ENCODE data around the gene TNIP2.
"Not testable (repeated sequence)": the region's sequence is repeated elsewhere in the genome, so short reads cannot be mapped to it uniquely, and the experiment has no call there.

The TNIP2 gene

GRCh38 chr4:2732526-2732925 is 23.6 kb downstream of the TNIP2 start:
- no peak for TF ChIP-seq CTCF (IDR thresholded peaks at IDR 0.05; ENCODE audit: low read depth, low read length, missing control alignments)
- no peak overlapping the region for H3K4me3 ChIP-seq (ENCODE audit: low read depth, low read length)
- DNase-seq (ENCODE audit: low read depth): no peak

GRCh38 chr4:2731907-2732317 is 24.2 kb downstream of the TNIP2 start:
- DNase-seq (ENCODE audit: low read depth): no peak

GRCh38 chr4:2729533-2729875 is 26.6 kb downstream of the TNIP2 start:
- no peak for DNase-seq (ENCODE audit: low read depth)
- no peak overlapping the region for H3K4me3 ChIP-seq (ENCODE audit: low read depth, low read length)
- no peak for TF ChIP-seq CTCF (IDR thresholded peaks at IDR 0.05; ENCODE audit: low read depth, low read length, missing control alignments)

More at GRCh38 chr4:2731907-2732317, 24.2 kb downstream of the TNIP2 start:
- no peak overlapping the region for H3K4me3 ChIP-seq (ENCODE audit: low read depth, low read length)
- no peak for TF ChIP-seq CTCF (IDR thresholded peaks at IDR 0.05; ENCODE audit: low read depth, low read length, missing control alignments)

- no peak for DNase-seq (ENCODE audit: low read depth)
- TF ChIP-seq CTCF (IDR thresholded peaks at IDR 0.05; ENCODE audit: low read depth, low read length, missing control alignments): no peak
- H3K4me3 ChIP-seq (ENCODE audit: low read depth, low read length): no peak overlapping the region
Observed at GRCh38 chr4:2728806-2729532, 27.2 kb downstream of the TNIP2 start.

- no peak for DNase-seq (ENCODE audit: low read depth)
- no peak for TF ChIP-seq CTCF (IDR thresholded peaks at IDR 0.05; ENCODE audit: low read depth, low read length, missing control alignments)
- no peak overlapping the region for H3K4me3 ChIP-seq (ENCODE audit: low read depth, low read length)
Observed at GRCh38 chr4:2728221-2728620, 27.9 kb downstream of the TNIP2 start.

- not testable (repeated sequence) for H3K4me3 ChIP-seq (ENCODE audit: low read depth, low read length); DNase-seq (ENCODE audit: low read depth)
Observed at GRCh38 chr4:2726881-2727280, 29.3 kb downstream of the TNIP2 start.

GRCh38 chr4:2725380-2725779 is 30.8 kb downstream of the TNIP2 start:
- no peak overlapping the region for H3K4me3 ChIP-seq (ENCODE audit: low read depth, low read length)
- no peak for TF ChIP-seq CTCF (IDR thresholded peaks at IDR 0.05; ENCODE audit: low read depth, low read length, missing control alignments)
- no peak for DNase-seq (ENCODE audit: low read depth)
